Measurements from ENCODE around the gene KIZ. TPM values are rescaled to one million over a fixed set of nuclear protein-coding genes. Genes with fewer than 3 reads are reported as not detected.

Gene KIZ
- total RNA-seq, 1 experiment from 2014 or later: 9.1 TPM

- POLR2A ChIA-PET (ENCODE audit: low non-redundant PET): interaction anchor here (0.6 kb wide), 1 partner anchor 18 kb away, joined by 3 read pairs; no protein-coding TSS in a partner anchor
- intact Hi-C loops (cut with micrococcal nuclease; ENCODE audit: unreplicated experiment): no loop called here
- Histone ChIP-seq H3K27me3 (replicated peaks; ENCODE audit: insufficient read depth, low read depth, low read length, poor library complexity) (no peaks in the 10 kb centered on the region), H3K9me3 (ENCODE audit: low read depth, low read length, poor library complexity, severe bottlenecking) (no peaks in the 10 kb centered on the region), H3K4me3 (ENCODE audit: low read depth, low read length, poor library complexity, severe bottlenecking) (no peak overlapping the region), H3K36me3 (ENCODE audit: insufficient read depth, low read length, poor library complexity, severe bottlenecking) (no peaks in the 10 kb centered on the region), H3K27ac (ENCODE audit: low read depth, low read length, poor library complexity, severe bottlenecking) (no peak overlapping the region), H3K4me1 (ENCODE audit: insufficient read depth, low read length, poor library complexity, severe bottlenecking) (no peaks in the 10 kb centered on the region)
- no peak for DNase-seq (ENCODE audit: low spot score)
- CTCF ChIA-PET: no interaction called here
- TF ChIP-seq, protein P1, sequence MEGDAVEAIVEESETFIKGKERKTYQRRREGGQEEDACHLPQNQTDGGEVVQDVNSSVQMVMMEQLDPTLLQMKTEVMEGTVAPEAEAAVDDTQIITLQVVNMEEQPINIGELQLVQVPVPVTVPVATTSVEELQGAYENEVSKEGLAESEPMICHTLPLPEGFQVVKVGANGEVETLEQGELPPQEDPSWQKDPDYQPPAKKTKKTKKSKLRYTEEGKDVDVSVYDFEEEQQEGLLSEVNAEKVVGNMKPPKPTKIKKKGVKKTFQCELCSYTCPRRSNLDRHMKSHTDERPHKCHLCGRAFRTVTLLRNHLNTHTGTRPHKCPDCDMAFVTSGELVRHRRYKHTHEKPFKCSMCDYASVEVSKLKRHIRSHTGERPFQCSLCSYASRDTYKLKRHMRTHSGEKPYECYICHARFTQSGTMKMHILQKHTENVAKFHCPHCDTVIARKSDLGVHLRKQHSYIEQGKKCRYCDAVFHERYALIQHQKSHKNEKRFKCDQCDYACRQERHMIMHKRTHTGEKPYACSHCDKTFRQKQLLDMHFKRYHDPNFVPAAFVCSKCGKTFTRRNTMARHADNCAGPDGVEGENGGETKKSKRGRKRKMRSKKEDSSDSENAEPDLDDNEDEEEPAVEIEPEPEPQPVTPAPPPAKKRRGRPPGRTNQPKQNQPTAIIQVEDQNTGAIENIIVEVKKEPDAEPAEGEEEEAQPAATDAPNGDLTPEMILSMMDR (conservative IDR thresholded peaks at IDR 0.05; ENCODE audit: low read depth, low read length): no peak
- TF ChIP-seq EZH2 (IDR thresholded peaks at IDR 0.05; ENCODE audit: borderline replicate concordance, low read depth, low read length, poor library complexity, severe bottlenecking): no peak
- no TSS peak for BruUV-seq (replicated peaks)
These were observed 163.8 kb downstream of the KIZ start for GRCh38 chr20:21289651-21290050.

DNA sequence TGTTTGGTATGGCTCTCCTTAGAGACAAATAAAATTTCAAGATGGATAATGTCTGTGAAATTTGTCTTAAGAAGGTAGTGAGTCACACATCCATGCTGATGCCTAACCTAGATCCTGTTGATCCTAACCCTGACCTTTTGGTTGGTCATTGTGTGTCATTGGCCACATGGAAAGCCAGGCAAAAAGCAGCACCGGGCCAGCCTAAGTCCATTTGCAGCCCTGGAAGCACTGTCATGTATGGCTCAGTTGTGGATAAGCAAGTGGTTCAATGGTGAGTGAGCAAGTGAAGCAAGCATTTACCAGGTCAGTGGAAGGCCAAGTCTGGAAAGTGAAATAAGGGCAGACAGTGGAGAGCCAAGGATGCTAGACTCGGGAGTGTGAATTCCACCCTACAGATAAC lies 165.1 kb downstream of the KIZ start:
- CTCF ChIA-PET: no interaction called here
- Histone ChIP-seq H3K36me3 (ENCODE audit: insufficient read depth, low read length, poor library complexity, severe bottlenecking) (no peaks in the 10 kb centered on the region), H3K27me3 (replicated peaks; ENCODE audit: insufficient read depth, low read depth, low read length, poor library complexity) (no peaks in the 10 kb centered on the region), H3K9me3 (ENCODE audit: low read depth, low read length, poor library complexity, severe bottlenecking) (no peaks in the 10 kb centered on the region), H3K27ac (ENCODE audit: low read depth, low read length, poor library complexity, severe bottlenecking) (no peak overlapping the region), H3K4me3 (ENCODE audit: low read depth, low read length, poor library complexity, severe bottlenecking) (no peak overlapping the region), H3K4me1 (ENCODE audit: insufficient read depth, low read length, poor library complexity, severe bottlenecking) (no peaks in the 10 kb centered on the region)
- POLR2A ChIA-PET (ENCODE audit: low non-redundant PET): no interaction called here
- DNase-seq (ENCODE audit: low spot score): no peak
- TF ChIP-seq, protein P1 (conservative IDR thresholded peaks at IDR 0.05; ENCODE audit: low read depth, low read length): no peak
- no peak for TF ChIP-seq EZH2 (IDR thresholded peaks at IDR 0.05; ENCODE audit: borderline replicate concordance, low read depth, low read length, poor library complexity, severe bottlenecking)
- BruUV-seq (replicated peaks): no TSS peak
- intact Hi-C loops (cut with micrococcal nuclease; ENCODE audit: unreplicated experiment): no loop called here

DNA sequence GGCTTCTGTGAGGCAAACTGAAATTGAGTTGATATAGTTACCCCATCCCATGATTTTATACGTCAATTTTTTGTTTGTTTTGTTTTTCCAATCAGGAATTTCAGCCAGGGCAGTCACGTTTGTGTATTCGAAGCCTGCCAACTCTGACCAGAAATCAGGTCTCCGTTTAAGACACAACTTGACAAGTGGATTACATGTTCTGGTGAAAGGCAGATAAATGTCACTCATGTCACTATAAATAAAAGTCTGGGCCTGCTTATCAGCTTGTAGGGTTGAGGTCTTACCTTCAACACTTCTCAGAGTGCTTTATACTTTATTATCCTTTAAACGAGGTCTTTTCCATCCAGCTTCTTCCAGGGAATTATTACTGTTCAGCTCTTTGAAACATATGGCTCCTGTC lies 168.9 kb downstream of the KIZ start:
- intact Hi-C loops (cut with micrococcal nuclease; ENCODE audit: unreplicated experiment): no loop called here
- no peak overlapping the region for H3K27ac ChIP-seq (ENCODE audit: low read depth, low read length, poor library complexity, severe bottlenecking)
- no peak for TF ChIP-seq EZH2 (IDR thresholded peaks at IDR 0.05; ENCODE audit: borderline replicate concordance, low read depth, low read length, poor library complexity, severe bottlenecking)
- TF ChIP-seq, protein P1 (conservative IDR thresholded peaks at IDR 0.05; ENCODE audit: low read depth, low read length): no peak
- no peak overlapping the region for H3K4me3 ChIP-seq (ENCODE audit: low read depth, low read length, poor library complexity, severe bottlenecking)
- no TSS peak for BruUV-seq (replicated peaks)
- ChIA-PET POLR2A (ENCODE audit: low non-redundant PET) (no interaction called here), CTCF (no interaction called here)
- H3K4me1 ChIP-seq (ENCODE audit: insufficient read depth, low read length, poor library complexity, severe bottlenecking): no peaks in the 10 kb centered on the region
- H3K27me3 ChIP-seq (replicated peaks; ENCODE audit: insufficient read depth, low read depth, low read length, poor library complexity): no peaks in the 10 kb centered on the region
- no peaks in the 10 kb centered on the region for H3K9me3 ChIP-seq (ENCODE audit: low read depth, low read length, poor library complexity, severe bottlenecking)
- no peaks in the 10 kb centered on the region for H3K36me3 ChIP-seq (ENCODE audit: insufficient read depth, low read length, poor library complexity, severe bottlenecking)
- DNase-seq (ENCODE audit: low spot score): no peak

Other genes with a start within 250 kb of the KIZ start
- not detected in 2 replicates for gene LINC00237, start 19.7 kb upstream of the KIZ start, total RNA-seq (2021)
- 121 and 122 TPM in 2 replicates for gene XRN2, start 177.2 kb downstream of the KIZ start, total RNA-seq (2021)

All from A673 (cell line).